ENCODE measurements around the gene LRRC19.

The LRRC19 gene

GRCh38 chr9:26956860-26957233 is 48.6 kb downstream of the LRRC19 start:
- peak; percentile 46 for FAIRE-seq

GRCh38 chr9:26955921-26956859 is 49.3 kb downstream of the LRRC19 start, which contains the start of gene IFT74:
Gene IFT74 (plus strand): TSS chr9:26956412. CDS start chr9:26961968, 5,556 bp downstream.
- FAIRE-seq (peak; percentile 97), DNase-seq (ENCODE audit: extremely low spot score, insufficient read length, low read depth) (peak; percentile 94)

More at GRCh38 chr9:26956860-26957233, 48.6 kb downstream of the LRRC19 start:
- DNase-seq (ENCODE audit: extremely low spot score, insufficient read length, low read depth) = no peak

- DNase-seq (ENCODE audit: extremely low spot score, insufficient read length, low read depth) = no peak
- FAIRE-seq = peak; percentile 79
Observed at GRCh38 chr9:26955222-26955903, 50.1 kb downstream of the LRRC19 start.

GRCh38 chr9:26954050-26954508 is 51.4 kb downstream of the LRRC19 start:
- DNase-seq (ENCODE audit: extremely low spot score, insufficient read length, low read depth) (no peak), FAIRE-seq (peak; percentile 87)

- FAIRE-seq = no peak
- no peak for DNase-seq (ENCODE audit: extremely low spot score, insufficient read length, low read depth)
Observed at GRCh38 chr9:26951794-26952193, 53.7 kb downstream of the LRRC19 start.

GRCh38 chr9:26950521-26950920 is 55.0 kb downstream of the LRRC19 start:
- no peak for DNase-seq (ENCODE audit: extremely low spot score, insufficient read length, low read depth)

GRCh38 chr9:26949637-26950069 is 55.8 kb downstream of the LRRC19 start:
- DNase-seq (ENCODE audit: extremely low spot score, insufficient read length, low read depth) (no peak), FAIRE-seq (no peak)

More at GRCh38 chr9:26950521-26950920, 55.0 kb downstream of the LRRC19 start:
- no peak for FAIRE-seq

GRCh38 chr9:26947736-26948135 is 57.7 kb downstream of the LRRC19 start:
- FAIRE-seq = no peak
- DNase-seq (ENCODE audit: extremely low spot score, insufficient read length, low read depth) = no peak

GRCh38 chr9:26946753-26947727 is 58.4 kb downstream of the LRRC19 start, which contains the start of gene PLAA:
Gene PLAA (minus strand): TSS chr9:26947242. CDS start chr9:26947045, 197 bp downstream.
- peak; percentile 85 for DNase-seq (ENCODE audit: extremely low spot score, insufficient read length, low read depth)
- peak; percentile 77 for FAIRE-seq

GRCh38 chr9:26945591-26945990 is 59.9 kb downstream of the LRRC19 start:
- no peak for FAIRE-seq
- no peak for DNase-seq (ENCODE audit: extremely low spot score, insufficient read length, low read depth)
